GM23338 (cell line): Measurements from ENCODE around the gene PEX13. TPM values are rescaled to one million over a fixed set of nuclear protein-coding genes. Genes with fewer than 3 reads are reported as not detected.

ENCODE experiments used
- ATAC-seq: fragments of 200-7000 bp; cut with Tn5 transposase; 3 replicates; pipeline ENCODE4 v1.9.1; 2020
- DNase-seq: peaks from one replicate; pipeline ENCODE4 v3.0.0-alpha.2; 2015; ENCODE audit warnings: low spot score
- H2AFZ ChIP-seq: fragments of 200-600 bp; sonication (generic); 2 replicates; pipeline ENCODE4 v1.8.0; 2016; ENCODE audit warnings: antibody characterized with exemption, mild to moderate bottlenecking, moderate library complexity
- H3F3A ChIP-seq: fragments of 200-600 bp; sonication (generic); replicated peaks from 2 replicates; pipeline ENCODE4 v1.8.0; 2017; ENCODE audit warnings: antibody characterized with exemption, mixed run types, low read depth
- H3K27ac ChIP-seq: fragments of 200-600 bp; sonication (generic); 2 replicates; pipeline ENCODE4 v1.6.1; 2016; ENCODE audit warnings: low read depth
- H3K27me3 ChIP-seq: fragments of 200-600 bp; sonication (generic); 2 replicates; pipeline ENCODE4 v1.8.0; 2016; ENCODE audit warnings: mild to moderate bottlenecking, mixed run types, moderate library complexity; ENCODE audit not compliant: insufficient read depth
- H3K36me3 ChIP-seq: fragments of 200-600 bp; sonication (generic); 2 replicates; pipeline ENCODE4 v1.8.0; 2016; ENCODE audit warnings: mild to moderate bottlenecking; ENCODE audit not compliant: insufficient read depth
- H3K4me1 ChIP-seq: fragments of 200-600 bp; sonication (generic); 2 replicates; pipeline ENCODE4 v1.8.0; 2016; ENCODE audit warnings: mild to moderate bottlenecking, moderate library complexity; ENCODE audit not compliant: insufficient read depth
- H3K4me2 ChIP-seq: fragments of 200-600 bp; sonication (generic); 2 replicates; pipeline ENCODE4 v1.7.1; 2017; ENCODE audit warnings: mixed run types
- H3K4me3 ChIP-seq: fragments of 200-600 bp; sonication (generic); 2 replicates; pipeline ENCODE4 v1.6.1; 2016; ENCODE audit warnings: mixed run types
- H3K79me2 ChIP-seq: fragments of 200-600 bp; sonication (generic); replicated peaks from 2 replicates; pipeline ENCODE4 v1.8.0; 2017; ENCODE audit warnings: mild to moderate bottlenecking; ENCODE audit not compliant: insufficient read depth
- H3K9me2 ChIP-seq: fragments of 200-600 bp; sonication (generic); 2 replicates; pipeline ENCODE4 v1.8.0; 2017; ENCODE audit not compliant: insufficient read depth
- H4K20me1 ChIP-seq: fragments of 200-600 bp; sonication (generic); replicated peaks from 2 replicates; pipeline ENCODE4 v1.8.0; 2017; ENCODE audit warnings: mild to moderate bottlenecking; ENCODE audit not compliant: insufficient read depth
- H3K27ac Mint-ChIP-seq: 2 replicates; pipeline ENCODE4 v1.8.0; 2020; ENCODE audit warnings: inconsistent platforms, mild to moderate bottlenecking, moderate library complexity, mixed read lengths
- H3K27me3 Mint-ChIP-seq: 3 replicates; pipeline ENCODE4 v1.8.0; 2022; ENCODE audit warnings: low read depth, mild to moderate bottlenecking, moderate library complexity, mixed read lengths, inconsistent platforms; ENCODE audit not compliant: insufficient read depth, poor library complexity
- H3K36me3 Mint-ChIP-seq: 3 replicates; pipeline ENCODE4 v1.8.0; 2021; ENCODE audit warnings: low read depth, mild to moderate bottlenecking, inconsistent platforms, moderate library complexity, mixed read lengths
- H3K4me1 Mint-ChIP-seq: 3 replicates; pipeline ENCODE4 v1.8.0; 2020; ENCODE audit warnings: mild to moderate bottlenecking, inconsistent platforms, mixed read lengths
- H3K4me3 Mint-ChIP-seq: 3 replicates; pipeline ENCODE4 v1.8.0; 2021; ENCODE audit warnings: moderate library complexity, mild to moderate bottlenecking, inconsistent platforms, mixed read lengths
- H3K9me3 Mint-ChIP-seq: 3 replicates; pipeline ENCODE4 v1.8.0; 2020; ENCODE audit warnings: moderate library complexity, mild to moderate bottlenecking, inconsistent platforms, mixed read lengths
- CREB1 ChIP-seq: fragments of 250-450 bp; sonication (Bioruptor Pico); IDR thresholded peaks from 2 replicates; pipeline ENCODE4 v1.5.0; 2020; ENCODE audit warnings: low read depth, mild to moderate bottlenecking, moderate library complexity
- CTCF ChIP-seq, 2 experiments: fragments of 200-600 bp in 1 of 2; sonication (generic) in 1 of 2; conservative IDR thresholded peaks; 2 replicates each; pipeline versions ENCODE4 v1.5.1 to v1.6.1; 2016 to 2017; ENCODE audit warnings: antibody characterized with exemption in 2 of 2, low read depth in 2 of 2, mild to moderate bottlenecking in 2 of 2, moderate library complexity in 1 of 2
- ETS1 ChIP-seq: IDR thresholded peaks from 2 replicates; pipeline ENCODE4 v1.6.1; 2016; ENCODE audit warnings: antibody characterized with exemption
- EZH2 ChIP-seq: fragments of 200-600 bp; sonication (generic); IDR thresholded peaks from one replicate; pipeline ENCODE4 v1.8.0; 2017; ENCODE audit warnings: antibody characterized with exemption, mild to moderate bottlenecking, low read depth; ENCODE audit not compliant: unreplicated experiment
- EZH2phosphoT487 ChIP-seq: fragments of 200-600 bp; sonication (generic); IDR thresholded peaks from one replicate; pipeline ENCODE4 v1.8.1; 2018; ENCODE audit warnings: antibody characterized with exemption; ENCODE audit not compliant: unreplicated experiment
- JUNB ChIP-seq: IDR thresholded peaks from one replicate; pipeline ENCODE4 v1.6.1; 2016; ENCODE audit warnings: antibody characterized with exemption; ENCODE audit not compliant: unreplicated experiment
- NANOG ChIP-seq: IDR thresholded peaks from 2 replicates; pipeline ENCODE4 v1.6.1; 2016; ENCODE audit warnings: antibody characterized with exemption, borderline replicate concordance
- POLR2AphosphoS5 ChIP-seq: IDR thresholded peaks from 2 replicates; pipeline ENCODE4 v1.6.1; 2016; ENCODE audit warnings: antibody characterized with exemption, low read depth
- STAT1 ChIP-seq: IDR thresholded peaks from one replicate; pipeline ENCODE4 v1.6.1; 2016; ENCODE audit warnings: antibody characterized with exemption; ENCODE audit not compliant: unreplicated experiment
- ZNF331 ChIP-seq: fragments of 250-450 bp; sonication (Bioruptor Pico); IDR thresholded peaks from 2 replicates; pipeline ENCODE4 v1.5.0; 2020; ENCODE audit warnings: low read depth, mild to moderate bottlenecking, moderate library complexity
- ZNF462 ChIP-seq: fragments of 250-450 bp; sonication (Bioruptor Pico); IDR thresholded peaks from 2 replicates; pipeline ENCODE4 v1.5.0; 2020; ENCODE audit warnings: mild to moderate bottlenecking, moderate library complexity
- polyA plus RNA-seq: library from polyadenylated mRNA; unstranded; fragments of >200 nt; fragmentation: Nextera tagmentation; extraction: Ambion mirVana; gene quantifications from 2 replicates; pipeline ENCODE4 v1.2.1, GENCODE V29; 2016
- total RNA-seq: library from RNA; depleted of rRNA; stranded (reverse); fragments of >200 nt; shearing (Covaris generic); gene quantifications from 2 replicates; pipeline ENCODE4 v1.2.3, GENCODE V29; 2014

PEX13 gene
- total and polyA plus RNA-seq, 2 experiments from 2014 or later: 15.8 to 29.2 TPM

GRCh38 chr2:60976875-60977561 is 40.5 kb upstream of the PEX13 start:
- TF ChIP-seq ZNF462 (CRISPR knock-in tag) (no peak), CREB1 (CRISPR knock-in tag) (no peak), ZNF331 (no peak), ETS1 (no peak), NANOG (no peak), EZH2phosphoT487 (no peak), STAT1 (no peak), EZH2 (no peak), JUNB (no peak), CTCF (conservative IDR thresholded peaks at IDR 0.05; ENCODE audit: low read depth in 2 of 2) (no peak), POLR2AphosphoS5 (no peak)
- ATAC-seq: no peak
- Histone ChIP-seq H3K36me3 (no peaks in the 10 kb centered on the region), H3K9me2 (no peaks in the 10 kb centered on the region), H3K27me3 (no peaks in the 10 kb centered on the region; the same call in 1 of the 2 replicates), H4K20me1 (no peaks in the 10 kb centered on the region), H3K79me2 (no peaks in the 10 kb centered on the region), H3K27ac (no peak overlapping the region), H3F3A (no peaks in the 10 kb centered on the region), H3K4me2 (no peak overlapping the region), H3K4me3 (no peak overlapping the region), H3K4me1 (no peaks in the 10 kb centered on the region), H2AFZ (no peak overlapping the region)
- Mint-ChIP-seq H3K4me3 (no peak overlapping the region), H3K9me3 (no peaks in the 10 kb centered on the region), H3K27me3 (peaks cover 4% of the 10 kb centered on the region), H3K36me3 (no peaks in the 10 kb centered on the region), H3K27ac (no peak overlapping the region), H3K4me1 (no peaks in the 10 kb centered on the region)
- DNase-seq: no peak
